Measurements from ENCODE around the gene ATP6V1C2.

DNA sequence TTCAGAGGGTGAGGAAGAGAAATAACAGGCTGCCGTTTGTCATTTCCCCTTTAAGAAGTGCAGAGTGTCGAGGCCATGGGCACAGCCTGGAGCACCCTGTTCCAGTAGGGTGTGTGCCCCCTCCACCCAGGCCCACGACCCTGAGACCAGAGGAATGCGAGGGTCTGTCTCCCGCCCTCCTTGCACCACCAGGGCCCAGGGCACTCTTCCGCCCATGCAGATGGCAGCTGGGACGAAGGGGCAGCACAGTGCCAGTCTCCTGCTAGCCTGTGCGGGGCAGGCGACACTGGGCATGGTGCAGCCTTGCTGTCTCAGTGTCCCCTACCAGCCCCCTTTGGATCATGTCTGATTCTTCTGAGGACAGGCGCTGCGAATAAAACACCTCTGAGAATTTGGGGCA lies 106.9 kb downstream of the ATP6V1C2 start:
- TF ChIP-seq TARDBP (IDR thresholded peaks at IDR 0.05), result no peak
- TF ChIP-seq, protein P1, sequence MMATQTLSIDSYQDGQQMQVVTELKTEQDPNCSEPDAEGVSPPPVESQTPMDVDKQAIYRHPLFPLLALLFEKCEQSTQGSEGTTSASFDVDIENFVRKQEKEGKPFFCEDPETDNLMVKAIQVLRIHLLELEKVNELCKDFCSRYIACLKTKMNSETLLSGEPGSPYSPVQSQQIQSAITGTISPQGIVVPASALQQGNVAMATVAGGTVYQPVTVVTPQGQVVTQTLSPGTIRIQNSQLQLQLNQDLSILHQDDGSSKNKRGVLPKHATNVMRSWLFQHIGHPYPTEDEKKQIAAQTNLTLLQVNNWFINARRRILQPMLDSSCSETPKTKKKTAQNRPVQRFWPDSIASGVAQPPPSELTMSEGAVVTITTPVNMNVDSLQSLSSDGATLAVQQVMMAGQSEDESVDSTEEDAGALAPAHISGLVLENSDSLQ (IDR thresholded peaks at IDR 0.05), result no peak
